Stimulated activated CD8-positive, alpha-beta memory T cell treated with anti-CD3 and anti-CD28 coated beads, Interleukin-4, amount 100 ng/mL, for 1 hour (primary cell): ENCODE measurements around the gene FGFR4.

Experiments used
- DNase-seq, 2 donors: peaks; one replicate each; pipeline ENCODE4 v3.0.0-alpha.2; 2020; ENCODE audit warnings: low read depth in 2 of 2, low spot score in 1 of 2

Gene FGFR4

GRCh38 chr5:177131352-177132135, 44.8 kb downstream of the FGFR4 start:
- DNase-seq, result no peak

- no peak for DNase-seq
These were observed 45.7 kb downstream of the FGFR4 start for GRCh38 chr5:177132136-177133095.

- peak; percentile 58 to 77 for DNase-seq
These were observed 46.6 kb downstream of the FGFR4 start, which contains the start of gene NSD1 for GRCh38 chr5:177133096-177133852. NSD1 (plus strand) TSS chr5:177133773; CDS start chr5:177135104, 1,331 bp downstream.

- no peak for DNase-seq
These were observed 47.4 kb downstream of the FGFR4 start for GRCh38 chr5:177133853-177134696.

GRCh38 chr5:177134697-177135225, 48.0 kb downstream of the FGFR4 start:
- DNase-seq, result no peak

- no peak for DNase-seq
These were observed 53.6 kb downstream of the FGFR4 start for GRCh38 chr5:177140312-177140711.

GRCh38 chr5:177141496-177141895, 54.8 kb downstream of the FGFR4 start:
- DNase-seq, result no peak

GRCh38 chr5:177142098-177142611, 55.4 kb downstream of the FGFR4 start:
- no peak for DNase-seq

GRCh38 chr5:177142778-177143177, 56.1 kb downstream of the FGFR4 start:
- DNase-seq, result no peak

- no peak for DNase-seq
These were observed 60.4 kb downstream of the FGFR4 start for GRCh38 chr5:177146891-177147638.
